Heart left ventricle (tissue), 16 donors: ENCODE results near the gene RFX1. TPM values are rescaled to one million over a fixed set of nuclear protein-coding genes. Genes with fewer than 3 reads are reported as not detected.

ENCODE experiments used
- ATAC-seq, 4 donors: fragments of 200-7000 bp; cut with Tn5 transposase; one replicate each; pipeline ENCODE4 v1.9.1; 2020 to 2022; ENCODE audit warnings: moderate library complexity in 4 of 4, mild to moderate bottlenecking in 3 of 4, moderate number of reproducible peaks in 1 of 4
- DNase-seq, 5 donors: peaks; one replicate each; pipeline ENCODE4 v3.0.0-alpha.2; 2020
- H3K27ac ChIP-seq, 12 donors: fragments of 200-600 bp; sonication (generic) in 4 of 12; one replicate each; pipeline versions ENCODE4 v1.5.0 to v1.8.0; 2016 to 2022; ENCODE audit warnings: mild to moderate bottlenecking in 2 of 12
- H3K27me3 ChIP-seq, 9 donors: fragments of 200-600 bp; sonication (generic) in 2 of 9; one replicate each; pipeline versions ENCODE4 v1.5.1 to v1.8.0; 2016 to 2022; ENCODE audit warnings: mild to moderate bottlenecking in 3 of 9
- H3K36me3 ChIP-seq, 9 donors: fragments of 200-600 bp; sonication (generic) in 2 of 9; one replicate each; pipeline versions ENCODE4 v1.5.0 to v1.8.0; 2018 to 2022; ENCODE audit warnings: mild to moderate bottlenecking in 2 of 9
- H3K4me1 ChIP-seq, 12 donors: fragments of 200-600 bp; sonication (generic) in 4 of 12; one replicate each; pipeline versions ENCODE4 v1.5.0 to v1.8.0; 2016 to 2022; ENCODE audit warnings: mild to moderate bottlenecking in 3 of 12
- H3K4me3 ChIP-seq, 12 donors: fragments of 200-600 bp; sonication (generic) in 4 of 12; one replicate each; pipeline versions ENCODE4 v1.5.0 to v1.8.0; 2017 to 2022; ENCODE audit warnings: mild to moderate bottlenecking in 9 of 12, moderate library complexity in 4 of 12
- H3K9me3 ChIP-seq, 12 donors: fragments of 200-600 bp; sonication (generic) in 4 of 12; one replicate each; pipeline versions ENCODE4 v1.5.0 to v1.8.0; 2016 to 2022; ENCODE audit warnings: mild to moderate bottlenecking in 1 of 12
- POLR2A ChIP-seq, 2 donors: fragments of 450-650 bp; IDR thresholded peaks; one replicate each; pipeline ENCODE4 v1.6.1; 2017; ENCODE audit warnings: antibody characterized with exemption in 2 of 2, mild to moderate bottlenecking in 2 of 2, moderate library complexity in 2 of 2
- WGBS, 4 donors: extraction: QIAGEN DNeasy Blood & Tissue Kit in 2 of 4; methylation state at CpG; one replicate each; pipeline versions ENCODE4 v1.1.5 to v1.1.7; 2013 to 2018; 5-methylcytosine and 5-hydroxymethylcytosine counted together
- intact Hi-C, 10 donors: fragments of 100-400 bp; cut with DNase I; formaldehyde crosslinking; loops; one replicate each; pipeline versions ENCODE4 v1.11.1 to v1.14.2; 2022
- polyA plus RNA-seq, 2 donors: library from polyadenylated mRNA; stranded (reverse); fragments of 200-250 nt; gene quantifications; one replicate each; pipeline ENCODE4 v1.2.3, GENCODE V29; 2013
- total RNA-seq, 9 donors: library from RNA; depleted of rRNA in 2 of 9; stranded (reverse); fragments of >200 nt in 2 of 9; fragmentation: NEBNext Ultra II Directional in 3 of 9; extraction: Animal tissue kit (Norgen Biotek cat#: 25700) in 3 of 9; gene quantifications; one replicate each; pipeline versions ENCODE4 v1.1.0 to v1.2.4, GENCODE V29; 2016 to 2023
- TF ChIP-seq, protein P1 (sequence below), 12 donors: fragments of 200-600 bp; sonication (generic) in 4 of 12; IDR thresholded peaks; one replicate each; pipeline versions ENCODE4 v1.5.0 to v1.8.0; 2018 to 2022; ENCODE audit warnings: antibody characterized with exemption in 12 of 12, mild to moderate bottlenecking in 5 of 12
- donor health status: ischemic (EF 13 %, LVEDD 7.1; RV severe dilation, severe dysfunction).
- donor health status: healthy with polysubstance abuse.
- donor health status: DM: no; HTN: yes; CAD: no.
- donor health status: DM: no; HTN: no; CAD: no.
- donor health status: ischemic (EF 25% LVEDD 6.9; RV normal size, moderate dysfunction).
- donor health status: ischemic (EF 25% LVEDD 5.7; RV mildly dilated, moderate dysfunction).
- donor health status: healthy.
- donor health status: DM: yes; HTN: yes; CAD: no.
- donor health status: ischemic (EF 35%, LVEDD 5.7; RV mildly dilated, moderate dysfunction).
- donor health status: nonischemic (EF 11% LVEDD 7.7; RV severe dilation, severe dysfunction).
- donor health status: DM: yes; HTN: yes; CAD: no.
- donor health status: PGD.
- donor health status: ischemic (EF 29% LVEDD 5.4; RV normal size, mild dysfunction).
- donor health status: nonischemic (EF 23%, LVEDD 6.1; RV moderate dilation, normal function).

RFX1 gene
- total and polyA plus RNA-seq, 11 donors, result 4.0 to 15.4 (median 8.6) TPM

DNA sequence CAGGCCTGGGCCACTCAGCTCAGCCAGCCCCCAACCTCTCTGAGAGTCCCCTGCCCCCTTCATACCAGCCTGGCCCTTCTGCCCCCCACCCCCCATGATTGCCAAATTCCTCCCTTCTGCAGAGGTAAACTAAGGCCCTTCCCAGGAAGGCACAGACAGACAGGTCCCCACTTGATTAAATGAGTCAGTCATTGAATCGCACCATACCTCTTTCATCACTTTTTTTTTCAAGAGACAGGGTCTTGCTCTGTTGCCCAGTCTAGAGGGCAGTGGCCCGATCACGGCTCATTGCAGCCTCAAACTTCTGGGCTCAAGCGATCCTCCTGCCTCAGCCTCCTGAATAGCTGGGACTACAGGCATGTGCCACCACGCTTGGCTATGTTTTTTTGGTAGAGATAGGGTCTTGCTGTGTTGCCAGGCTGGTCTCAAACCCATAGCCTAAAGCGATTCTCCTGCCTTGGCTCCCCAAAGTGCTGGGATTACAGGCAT, 73.9 kb downstream of the RFX1 start:
- Histone ChIP-seq H3K4me3 (no peak overlapping the region), H3K27ac (no peak overlapping the region), H3K27me3 (peaks cover 0 to 27% (median 6%) of the 10 kb centered on the region in 9 donors), H3K36me3 (peaks cover 0 to 23% (median 17%) of the 10 kb centered on the region in 9 donors), H3K4me1 (peaks cover 0 to 4% (median 0%) of the 10 kb centered on the region in 12 donors), H3K9me3 (no peaks in the 10 kb centered on the region)
- DNase-seq (no peak), ATAC-seq (no peak)
- 93 to 95% (median 94%) methylated on average over 6 of the region's 6 CpGs for WGBS, 4 donors
- no peak for TF ChIP-seq POLR2A (IDR thresholded peaks at IDR 0.05)
- TF ChIP-seq, protein P1, sequence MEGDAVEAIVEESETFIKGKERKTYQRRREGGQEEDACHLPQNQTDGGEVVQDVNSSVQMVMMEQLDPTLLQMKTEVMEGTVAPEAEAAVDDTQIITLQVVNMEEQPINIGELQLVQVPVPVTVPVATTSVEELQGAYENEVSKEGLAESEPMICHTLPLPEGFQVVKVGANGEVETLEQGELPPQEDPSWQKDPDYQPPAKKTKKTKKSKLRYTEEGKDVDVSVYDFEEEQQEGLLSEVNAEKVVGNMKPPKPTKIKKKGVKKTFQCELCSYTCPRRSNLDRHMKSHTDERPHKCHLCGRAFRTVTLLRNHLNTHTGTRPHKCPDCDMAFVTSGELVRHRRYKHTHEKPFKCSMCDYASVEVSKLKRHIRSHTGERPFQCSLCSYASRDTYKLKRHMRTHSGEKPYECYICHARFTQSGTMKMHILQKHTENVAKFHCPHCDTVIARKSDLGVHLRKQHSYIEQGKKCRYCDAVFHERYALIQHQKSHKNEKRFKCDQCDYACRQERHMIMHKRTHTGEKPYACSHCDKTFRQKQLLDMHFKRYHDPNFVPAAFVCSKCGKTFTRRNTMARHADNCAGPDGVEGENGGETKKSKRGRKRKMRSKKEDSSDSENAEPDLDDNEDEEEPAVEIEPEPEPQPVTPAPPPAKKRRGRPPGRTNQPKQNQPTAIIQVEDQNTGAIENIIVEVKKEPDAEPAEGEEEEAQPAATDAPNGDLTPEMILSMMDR (IDR thresholded peaks at IDR 0.05), result no peak
- intact Hi-C loops, result no loop called here

GRCh38 chr19:13931391-13932148, 74.5 kb downstream of the RFX1 start:
- H3K27me3 ChIP-seq, result peaks cover 0 to 27% (median 6%) of the 10 kb centered on the region in 9 donors
- DNase-seq, result no peak
- TF ChIP-seq POLR2A (IDR thresholded peaks at IDR 0.05), result no peak
- TF ChIP-seq, protein P1 (IDR thresholded peaks at IDR 0.05), result no peak
- intact Hi-C loops, result no loop called here
- H3K9me3 ChIP-seq, result no peaks in the 10 kb centered on the region
- ATAC-seq, result peak in 1 of 4 donors; percentile 11
- H3K4me3 ChIP-seq, result no peak overlapping the region
- peaks cover 0 to 29% (median 23%) of the 10 kb centered on the region in 9 donors for H3K36me3 ChIP-seq
- H3K27ac ChIP-seq, result no peak overlapping the region
- 84 to 91% (median 88%) methylated on average over 15 to 30 of the region's 30 CpGs for WGBS, 4 donors
- peaks cover 0 to 9% (median 0%) of the 10 kb centered on the region in 12 donors for H3K4me1 ChIP-seq

DNA sequence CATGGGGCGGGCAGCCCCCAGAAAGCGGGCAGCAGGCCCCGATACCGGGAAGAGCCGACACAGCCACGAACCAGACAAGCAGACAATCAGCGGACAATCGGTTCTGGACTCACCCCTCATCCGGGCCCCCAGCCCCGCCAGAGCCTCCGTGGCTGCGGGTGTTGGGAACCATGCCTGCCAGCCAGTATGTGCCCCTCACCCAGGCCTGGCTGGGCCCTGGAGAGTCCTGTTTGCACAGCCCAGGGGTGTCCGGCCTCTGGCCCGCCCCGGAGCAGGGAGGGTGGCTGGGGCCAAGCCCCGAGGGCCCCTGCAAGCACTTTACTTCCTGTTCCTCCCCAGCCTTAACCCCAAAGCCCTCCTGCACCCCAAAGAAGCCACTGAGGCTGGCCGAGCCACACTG, 75.7 kb downstream of the RFX1 start:
- H3K4me3 ChIP-seq, result no peak overlapping the region
- ATAC-seq, result no peak
- intact Hi-C loops, result no loop called here
- peaks cover 0 to 16% (median 0%) of the 10 kb centered on the region in 9 donors for H3K27me3 ChIP-seq
- no peak for DNase-seq
- no peak overlapping the region for H3K27ac ChIP-seq
- peaks cover 0 to 39% (median 27%) of the 10 kb centered on the region in 9 donors for H3K36me3 ChIP-seq
- no peaks in the 10 kb centered on the region for H3K9me3 ChIP-seq
- peaks cover 0 to 16% (median 2%) of the 10 kb centered on the region in 12 donors for H3K4me1 ChIP-seq
- 87 to 90% (median 89%) methylated on average over 14 to 17 of the region's 17 CpGs for WGBS, 4 donors
- TF ChIP-seq, protein P1 (IDR thresholded peaks at IDR 0.05), result no peak
- no peak for TF ChIP-seq POLR2A (IDR thresholded peaks at IDR 0.05)

DNA sequence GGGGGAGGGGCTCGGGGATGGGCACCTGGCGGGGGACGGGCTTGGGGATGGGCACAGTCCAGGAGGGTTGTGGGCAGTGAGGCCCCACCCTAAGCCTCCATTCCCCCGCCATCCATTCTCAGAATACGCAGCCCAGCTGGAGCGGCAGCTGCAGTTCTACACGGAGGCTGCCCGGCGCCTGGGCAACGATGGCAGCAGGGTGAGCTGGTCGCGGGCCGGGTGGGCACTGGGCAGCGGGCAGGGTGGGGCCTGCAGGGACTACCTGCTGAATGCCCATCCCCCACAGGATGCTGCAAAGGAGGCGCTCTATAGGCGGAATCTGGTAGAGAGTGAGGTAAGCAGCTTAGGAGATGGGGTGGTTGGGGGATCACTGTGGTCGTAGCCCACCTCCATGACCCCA, 76.2 kb downstream of the RFX1 start:
- H3K36me3 ChIP-seq, result peaks cover 0 to 43% (median 30%) of the 10 kb centered on the region in 9 donors
- H3K9me3 ChIP-seq, result no peaks in the 10 kb centered on the region
- no peak overlapping the region for H3K4me3 ChIP-seq
- no peak overlapping the region for H3K27ac ChIP-seq
- TF ChIP-seq POLR2A (IDR thresholded peaks at IDR 0.05), result no peak
- TF ChIP-seq, protein P1 (IDR thresholded peaks at IDR 0.05), result no peak
- ATAC-seq, result no peak
- intact Hi-C loops, result no loop called here
- H3K4me1 ChIP-seq, result peaks cover 0 to 16% (median 2%) of the 10 kb centered on the region in 12 donors
- WGBS, 4 donors, result 87 to 94% (median 91%) methylated on average over 10 to 17 of the region's 17 CpGs
- DNase-seq, result no peak
- H3K27me3 ChIP-seq, result peaks cover 0 to 11% (median 0%) of the 10 kb centered on the region in 9 donors
